Measurements from ENCODE around the gene IQCH.

Gene IQCH

GRCh38 chr15:67501177-67501835, 246.7 kb downstream of the IQCH start:
- no peak for DNase-seq (ENCODE audit: low read depth in 2 of 2)

DNA sequence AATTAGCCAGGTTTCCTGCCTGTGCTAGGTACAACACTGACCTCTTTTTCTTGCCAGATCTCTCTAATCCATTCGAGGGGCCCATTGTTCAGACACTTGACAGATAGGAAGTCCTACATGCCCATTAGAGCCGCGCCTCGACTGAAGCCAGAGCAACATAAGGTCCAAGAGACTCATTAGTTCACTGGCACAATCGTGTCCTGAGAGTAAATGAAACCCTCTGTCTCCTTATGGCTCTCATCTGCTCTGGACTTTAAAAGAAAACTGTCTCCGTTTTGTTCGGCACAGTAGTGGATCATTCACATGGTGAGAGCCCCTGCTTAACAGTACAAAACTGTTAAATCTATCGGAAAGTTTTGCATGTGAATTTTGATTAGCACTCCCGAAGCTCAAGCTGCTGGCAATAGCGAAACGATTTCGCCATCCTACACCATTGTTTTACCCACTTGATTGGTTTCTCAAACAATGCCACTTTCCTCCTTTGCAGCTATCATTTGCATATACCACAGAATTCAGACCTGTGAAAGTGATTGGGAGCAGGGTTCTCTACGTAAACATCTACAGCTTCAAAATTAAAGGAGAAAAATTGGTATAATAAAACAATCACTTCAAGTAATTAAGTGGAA, 247.4 kb downstream of the IQCH start:
- no peak for DNase-seq (ENCODE audit: low read depth in 2 of 2)

DNA sequence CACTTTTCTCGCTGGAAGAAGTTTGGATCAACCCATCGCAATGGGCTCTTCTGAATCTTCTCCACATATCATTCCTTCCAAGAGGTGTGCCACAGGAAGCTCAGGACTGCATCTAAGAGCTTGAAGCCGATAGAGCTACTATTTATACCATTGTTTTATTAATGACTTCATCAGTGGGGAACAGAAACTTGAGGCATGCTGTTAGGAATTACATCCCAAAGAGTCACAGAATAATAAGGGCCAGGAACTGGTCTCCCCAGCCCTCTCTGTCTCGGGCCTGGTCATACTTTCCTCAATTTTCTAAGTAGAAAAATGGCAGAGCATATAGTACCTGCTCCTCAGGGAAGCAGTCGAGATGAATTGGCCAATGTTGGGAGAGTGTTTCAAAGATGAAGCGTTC, 249.5 kb downstream of the IQCH start:
- DNase-seq (ENCODE audit: low read depth in 2 of 2): no peak

DNA sequence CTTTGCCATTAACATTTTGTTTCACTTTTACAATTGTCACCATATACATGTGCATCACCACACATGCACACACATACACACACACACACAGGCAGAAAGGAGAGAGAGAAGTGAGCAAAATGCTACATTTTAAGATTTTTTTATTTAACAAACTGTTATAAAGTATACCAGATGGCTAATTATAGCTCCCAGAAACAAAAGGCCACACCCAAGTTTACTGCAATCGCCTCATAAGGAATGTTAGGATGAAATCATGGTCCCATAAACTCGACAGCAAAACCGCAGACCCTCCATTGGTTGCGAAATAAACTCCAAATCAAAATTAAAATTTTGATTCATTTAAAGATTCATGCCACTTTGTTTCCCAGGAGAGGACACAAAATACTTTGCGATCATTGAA, 250.2 kb downstream of the IQCH start:
- no peak for DNase-seq (ENCODE audit: low read depth in 2 of 2)

DNA sequence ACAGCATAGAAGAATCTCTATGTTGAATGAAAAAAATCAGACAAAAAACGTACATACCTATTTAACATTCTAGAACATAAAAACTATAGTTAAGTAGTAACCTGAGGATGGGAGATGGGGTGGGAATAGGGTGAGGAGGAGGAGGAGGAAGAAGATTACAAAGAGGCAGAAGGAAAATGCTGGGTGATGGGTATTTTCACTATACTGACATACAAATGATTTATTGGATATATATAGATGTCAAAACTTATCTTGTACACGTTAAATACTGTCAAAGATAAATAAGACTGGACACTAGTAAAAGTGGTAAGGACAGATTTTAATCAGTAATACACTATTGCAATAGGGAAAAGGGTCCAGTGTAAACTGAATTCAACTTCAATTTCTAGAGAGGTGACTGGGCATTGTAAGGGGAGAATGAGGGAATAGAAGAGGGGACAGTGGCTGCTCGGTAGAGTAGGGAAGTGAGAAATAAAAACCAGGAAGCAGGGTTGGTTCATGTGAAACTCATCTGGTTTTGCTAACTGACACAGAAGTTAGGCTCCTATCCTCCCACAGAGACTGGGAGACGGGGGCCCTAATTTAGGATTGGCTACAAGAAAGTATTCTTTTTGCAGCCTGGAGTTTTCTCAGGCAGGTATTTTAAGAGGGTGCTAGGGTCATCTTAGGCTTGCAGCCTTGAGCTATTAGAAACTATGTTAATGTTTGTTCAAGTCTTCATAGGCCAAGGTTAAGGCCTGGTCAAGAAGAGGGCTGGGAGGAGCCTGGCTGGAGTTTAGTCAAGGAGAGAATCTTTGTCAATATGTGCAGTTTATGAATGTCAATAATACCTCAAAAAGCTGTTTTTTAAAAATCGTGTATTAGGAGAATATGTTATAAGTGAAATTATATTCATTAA, 251.3 kb downstream of the IQCH start:
- no peak for DNase-seq (ENCODE audit: low read depth in 2 of 2)

- DNase-seq (ENCODE audit: low read depth in 2 of 2): no peak
Measured at GRCh38 chr15:67506775-67507747, 252.5 kb downstream of the IQCH start.

DNA sequence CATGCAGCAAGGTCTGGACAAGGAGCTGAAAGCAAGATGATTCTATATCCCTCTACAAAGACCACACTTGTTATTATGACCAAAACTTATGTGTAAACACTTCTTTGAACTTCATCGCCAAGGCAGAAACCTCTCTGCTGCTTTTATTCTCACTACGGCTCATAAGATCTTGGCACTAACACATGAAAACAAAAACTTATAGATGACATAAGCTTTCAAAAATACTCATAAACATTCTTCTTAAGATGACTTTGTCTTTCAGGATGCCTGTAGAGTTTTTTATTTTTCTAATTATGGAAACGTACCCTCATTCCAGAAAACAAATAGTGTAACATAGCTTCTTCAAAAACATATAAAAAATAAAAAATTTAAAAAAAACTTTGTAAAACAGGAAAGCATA, 253.8 kb downstream of the IQCH start:
- DNase-seq (ENCODE audit: low read depth in 2 of 2): no peak

DNA sequence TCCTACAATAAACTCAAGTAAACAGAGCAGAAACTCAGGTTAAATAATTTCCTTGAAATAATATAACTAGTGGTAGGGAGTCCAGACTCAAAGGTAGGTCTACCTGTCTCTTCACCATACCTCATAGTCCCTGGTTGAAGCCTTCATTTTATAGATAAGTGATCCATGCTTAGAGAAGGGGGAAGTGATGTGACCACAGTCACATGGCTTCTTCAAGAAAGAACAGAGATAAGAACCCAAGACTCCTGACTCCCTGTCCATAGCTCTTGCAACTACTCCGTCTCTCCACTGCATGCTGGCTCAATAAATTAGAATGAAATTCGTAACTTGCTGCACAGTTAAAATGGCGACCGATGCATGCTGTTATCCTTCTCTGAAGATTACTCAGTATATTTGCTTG, 255.3 kb downstream of the IQCH start:
- no peak for DNase-seq (ENCODE audit: low read depth in 2 of 2)

DNA sequence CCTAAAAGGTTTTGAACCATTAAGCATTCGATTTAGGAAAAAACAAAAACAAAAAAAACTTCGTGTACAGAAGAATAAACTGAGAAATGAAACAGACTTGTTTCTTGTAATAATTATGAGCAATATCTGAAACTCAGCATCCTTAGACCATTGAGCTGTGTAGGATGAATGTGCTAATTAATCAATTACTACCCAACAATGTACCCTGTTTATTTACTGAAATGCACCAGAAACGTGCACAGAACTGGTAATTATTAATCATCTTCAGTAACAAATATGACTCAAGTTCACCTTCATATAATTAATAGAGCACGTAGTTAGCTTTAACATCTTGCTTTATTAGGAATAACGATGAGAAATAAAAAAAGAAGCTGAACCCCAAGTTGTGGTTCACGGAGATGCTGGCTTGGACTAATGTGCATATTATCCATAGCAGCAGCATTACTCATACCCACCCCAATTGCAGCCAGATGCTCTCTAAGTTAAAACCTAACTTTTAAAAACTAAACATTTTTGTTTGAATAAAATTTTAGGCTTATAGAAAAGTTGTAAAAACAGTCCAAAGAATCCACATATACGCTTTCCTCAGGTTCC, 256.1 kb downstream of the IQCH start:
- DNase-seq (ENCODE audit: low read depth in 2 of 2): no peak

DNA sequence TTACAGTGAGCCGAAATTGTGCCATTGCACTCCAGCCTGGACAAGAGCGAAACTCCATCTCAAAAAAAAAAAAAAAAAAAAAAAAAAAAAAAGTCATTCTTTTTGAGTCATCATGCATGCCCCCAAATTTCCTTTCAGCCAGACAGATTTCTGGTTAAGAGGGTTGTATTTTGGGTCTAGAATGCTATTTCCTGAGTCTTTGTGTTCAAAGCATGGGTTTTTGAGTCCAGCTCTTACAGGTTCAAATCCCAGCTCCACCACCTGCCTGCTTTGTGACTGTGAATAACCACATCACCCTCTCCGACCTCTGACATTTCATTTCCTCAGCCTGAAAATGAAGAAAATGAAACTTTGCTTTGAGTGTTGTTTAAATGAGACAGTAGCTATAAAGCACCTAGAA, 257.0 kb downstream of the IQCH start:
- DNase-seq (ENCODE audit: low read depth in 2 of 2): no peak

DNA sequence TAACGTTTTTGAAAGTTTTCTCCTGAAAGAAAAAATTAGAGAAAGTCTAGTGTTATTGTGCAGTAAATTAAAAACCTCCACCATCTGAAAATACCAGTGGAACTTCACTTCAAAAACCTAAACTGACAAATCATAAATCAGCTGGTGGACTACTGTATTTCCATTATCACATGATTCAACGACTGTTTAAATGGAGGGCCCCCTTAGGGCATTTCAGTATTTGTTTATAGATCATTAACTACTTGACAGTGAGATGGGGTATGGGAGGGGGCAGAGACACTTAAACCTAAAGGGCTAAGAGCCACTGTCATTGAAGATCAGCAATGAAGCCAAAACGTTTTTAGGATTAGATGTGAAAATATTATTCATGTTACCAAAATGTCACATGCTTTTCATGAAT, 257.6 kb downstream of the IQCH start:
- DNase-seq (ENCODE audit: low read depth in 2 of 2): no peak

GRCh38 chr15:67512933-67513714, 258.5 kb downstream of the IQCH start:
- no peak for DNase-seq (ENCODE audit: low read depth in 2 of 2)

DNA sequence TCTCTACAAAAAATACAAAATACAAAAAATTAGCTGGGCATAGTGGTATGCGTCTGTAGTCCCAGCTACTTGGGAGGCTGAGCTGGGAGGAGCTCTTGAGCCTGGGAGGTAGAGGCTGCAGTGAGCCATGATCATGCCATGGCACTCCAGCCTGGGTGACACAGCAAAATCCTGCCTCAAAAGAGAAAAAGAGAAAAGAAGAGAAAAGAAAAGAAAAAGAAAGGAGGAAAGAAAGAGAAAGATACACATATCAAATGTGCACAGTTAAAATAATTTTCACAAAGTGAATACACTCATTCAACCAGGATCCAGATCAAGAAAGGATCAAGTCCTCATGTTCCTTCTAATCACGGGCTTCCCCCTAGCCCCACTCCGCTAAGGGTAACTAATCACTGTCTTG, 260.5 kb downstream of the IQCH start:
- no peak for DNase-seq (ENCODE audit: low read depth in 2 of 2)

DNA sequence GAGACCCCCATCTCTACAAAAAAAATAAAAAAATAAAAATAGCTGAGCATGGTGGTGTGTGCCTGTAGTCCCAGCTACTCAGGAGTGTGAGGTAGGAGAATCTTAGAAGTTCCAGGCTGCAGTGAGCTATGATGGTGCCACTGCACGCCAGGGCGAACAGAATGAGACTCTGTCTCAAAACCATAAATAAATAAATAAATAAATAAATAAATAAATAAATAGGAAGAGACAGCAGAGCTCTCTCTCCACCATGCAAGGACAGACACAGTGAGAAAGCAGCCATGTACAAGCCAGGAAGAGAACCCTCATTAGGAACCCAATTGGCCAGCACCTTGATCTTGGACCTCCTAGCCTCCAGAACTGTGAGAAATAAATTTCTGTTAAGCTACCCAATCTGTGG, 261.0 kb downstream of the IQCH start:
- no peak for DNase-seq (ENCODE audit: low read depth in 2 of 2)

- DNase-seq (ENCODE audit: low read depth in 2 of 2): peak in 1 of 2 donors; percentile 35
Measured at GRCh38 chr15:67520321-67521028, 265.9 kb downstream of the IQCH start.

DNA sequence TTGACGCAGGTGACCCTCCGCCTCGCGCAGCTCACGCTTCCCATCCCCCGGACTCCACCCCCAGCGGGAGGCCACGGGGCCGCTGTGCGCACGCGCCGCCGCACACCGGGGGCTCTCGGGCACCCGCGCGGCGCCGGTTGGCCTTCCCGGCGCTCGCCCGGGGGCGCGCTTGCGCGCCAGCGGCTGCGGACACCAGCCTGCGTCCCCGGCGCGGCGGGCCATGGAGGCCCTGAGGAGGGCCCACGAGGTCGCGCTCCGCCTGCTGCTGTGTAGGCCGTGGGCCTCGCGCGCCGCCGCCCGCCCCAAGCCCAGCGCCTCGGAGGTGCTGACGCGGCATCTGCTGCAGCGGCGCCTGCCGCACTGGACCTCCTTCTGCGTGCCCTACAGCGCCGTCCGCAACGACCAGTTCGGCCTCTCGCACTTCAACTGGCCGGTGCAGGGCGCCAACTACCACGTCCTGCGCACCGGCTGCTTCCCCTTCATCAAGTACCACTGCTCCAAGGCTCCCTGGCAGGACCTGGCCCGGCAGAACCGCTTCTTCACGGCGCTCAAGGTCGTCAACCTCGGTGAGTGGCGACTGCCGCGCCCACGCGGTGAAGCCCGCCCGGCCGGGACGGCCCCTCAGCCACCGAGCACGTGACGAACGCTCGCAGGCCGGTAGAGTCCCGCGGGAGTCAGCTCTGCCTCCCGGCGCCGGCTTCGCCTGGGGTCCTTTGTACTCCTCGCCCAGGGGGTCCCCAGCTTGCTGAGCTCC, 266.6 kb downstream of the IQCH start, which contains the start of gene C15orf61:
Gene C15orf61 (plus strand): TSS at position 103 of the 754 bp plus-strand sequence. CDS start 118 bp downstream, at position 221.
- peak; percentile 68 to 78 for DNase-seq (ENCODE audit: low read depth in 2 of 2)

GRCh38 chr15:67521783-67522568, 267.4 kb downstream of the IQCH start:
- DNase-seq (ENCODE audit: low read depth in 2 of 2): no peak

DNA sequence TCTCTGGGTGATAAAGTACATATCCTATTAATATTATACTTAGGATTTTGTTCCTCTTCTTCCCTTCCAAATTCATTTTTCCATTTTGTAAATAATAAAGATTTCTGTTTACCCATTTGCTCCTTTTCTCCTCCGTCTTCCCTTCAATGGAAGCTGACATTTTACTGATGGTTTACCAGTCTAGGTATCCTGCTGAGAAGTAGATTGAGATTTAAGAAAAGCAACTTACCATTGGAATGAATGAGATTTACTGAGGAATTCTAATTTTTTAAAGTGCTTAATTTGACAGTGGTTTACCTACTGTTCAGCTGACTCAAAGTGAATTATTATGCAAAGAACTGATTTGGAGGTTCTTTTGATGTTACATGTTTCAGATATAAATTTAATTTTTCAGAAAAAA, 268.7 kb downstream of the IQCH start:
- no peak for DNase-seq (ENCODE audit: low read depth in 2 of 2)
